Loucy (cell line): Measurements from ENCODE around the gene LCOR.

Experiments used
- H2AFZ ChIP-seq: fragments of 200-600 bp; sonication (generic); 2 replicates; pipeline ENCODE4 v1.6.0; 2016; ENCODE audit warnings: antibody characterized with exemption, mild to moderate bottlenecking, low read length, moderate library complexity
- H3F3A ChIP-seq: fragments of 200-600 bp; 2 replicates; pipeline ENCODE4 v1.6.0; 2016; ENCODE audit warnings: antibody characterized with exemption, low read depth, mild to moderate bottlenecking
- H3K27me3 ChIP-seq: fragments of 200-600 bp; sonication (generic); 2 replicates; pipeline ENCODE4 v1.6.1; 2014; ENCODE audit warnings: low read length, mild to moderate bottlenecking; ENCODE audit not compliant: insufficient read depth, poor library complexity, severe bottlenecking
- H3K36me3 ChIP-seq: fragments of 200-600 bp; sonication (generic); 2 replicates; pipeline ENCODE4 v1.6.1; 2016; ENCODE audit warnings: low read length; ENCODE audit not compliant: insufficient read depth
- H3K4me1 ChIP-seq: fragments of 200-600 bp; sonication (generic); 2 replicates; pipeline ENCODE4 v1.5.1; 2014; ENCODE audit warnings: low read length, mild to moderate bottlenecking; ENCODE audit not compliant: insufficient read depth, poor library complexity, severe bottlenecking
- H3K4me2 ChIP-seq: fragments of 200-600 bp; sonication (generic); 2 replicates; pipeline ENCODE4 v1.6.0; 2014; ENCODE audit warnings: antibody characterized with exemption, low read length, low read depth, mild to moderate bottlenecking; ENCODE audit not compliant: poor library complexity, severe bottlenecking
- H3K4me3 ChIP-seq: fragments of 200-600 bp; sonication (generic); 2 replicates; pipeline ENCODE4 v1.5.1; 2014; ENCODE audit warnings: low read length, mild to moderate bottlenecking, mixed read lengths; ENCODE audit not compliant: poor library complexity, severe bottlenecking
- H3K79me2 ChIP-seq: fragments of 200-600 bp; sonication (generic); 2 replicates; pipeline ENCODE4 v1.6.1; 2014; ENCODE audit warnings: low read length; ENCODE audit not compliant: insufficient read depth
- H3K9ac ChIP-seq: fragments of 200-600 bp; sonication (generic); 2 replicates; pipeline ENCODE4 v1.6.0; 2014; ENCODE audit warnings: mild to moderate bottlenecking, low read depth, low read length, moderate library complexity; ENCODE audit not compliant: poor library complexity, severe bottlenecking
- H3K9me2 ChIP-seq: fragments of 200-600 bp; sonication (generic); replicated peaks from 2 replicates; pipeline ENCODE4 v1.6.1; 2016; ENCODE audit warnings: low read depth, low read length, mixed read lengths
- H3K9me3 ChIP-seq: fragments of 200-600 bp; sonication (generic); 2 replicates; pipeline ENCODE4 v1.6.1; 2014; ENCODE audit warnings: mild to moderate bottlenecking, antibody characterized with exemption, low read length, low read depth; ENCODE audit not compliant: insufficient read depth
- H4K20me1 ChIP-seq: fragments of 200-600 bp; sonication (generic); 2 replicates; pipeline ENCODE4 v1.6.0; 2014; ENCODE audit warnings: antibody characterized with exemption, low read length, mild to moderate bottlenecking; ENCODE audit not compliant: insufficient read depth, poor library complexity, severe bottlenecking
- CTCF ChIP-seq: fragments of 200-600 bp; sonication (generic); conservative IDR thresholded peaks from 2 replicates; pipeline ENCODE4 v1.5.1; 2014; ENCODE audit warnings: mild to moderate bottlenecking, antibody characterized with exemption, low read length
- EZH2phosphoT487 ChIP-seq: fragments of 200-600 bp; IDR thresholded peaks from 2 replicates; pipeline ENCODE4 v1.6.1; 2018; ENCODE audit warnings: antibody characterized with exemption, mild to moderate bottlenecking, moderate library complexity, borderline replicate concordance

LCOR gene

GRCh38 chr10:96858706-96859050 lies 26.6 kb downstream of the LCOR start:
- peaks cover 96% of the 10 kb centered on the region for H3K79me2 ChIP-seq
- TF ChIP-seq CTCF (no peak), EZH2phosphoT487 (no peak)

GRCh38 chr10:96860631-96861277 lies 28.7 kb downstream of the LCOR start:
- H4K20me1 ChIP-seq: peaks cover 65% of the 10 kb centered on the region
- H2AFZ ChIP-seq: no peak overlapping the region
- no peak overlapping the region for H3K9ac ChIP-seq
- H3K9me2 ChIP-seq: no peaks in the 10 kb centered on the region
- H3K9me3 ChIP-seq: no peaks in the 10 kb centered on the region
- H3K4me3 ChIP-seq: no peak overlapping the region
- no peak overlapping the region for H3K4me2 ChIP-seq
- peaks cover 29% of the 10 kb centered on the region; the same call in 1 of the 2 replicates for H3K36me3 ChIP-seq
- H3K27me3 ChIP-seq: no peaks in the 10 kb centered on the region
- H3K79me2 ChIP-seq: peaks cover 96% of the 10 kb centered on the region
- H3K4me1 ChIP-seq: peaks cover 19% of the 10 kb centered on the region
- TF ChIP-seq CTCF (no peak), EZH2phosphoT487 (no peak)
- H3F3A ChIP-seq: no peaks in the 10 kb centered on the region

More at GRCh38 chr10:96858706-96859050, 26.6 kb downstream of the LCOR start:
- no peak overlapping the region for H3K9ac ChIP-seq
- peaks cover 59% of the 10 kb centered on the region for H4K20me1 ChIP-seq
- H3K4me3 ChIP-seq: no peak overlapping the region
- H3K4me2 ChIP-seq: no peak overlapping the region
- H2AFZ ChIP-seq: no peak overlapping the region
- peaks cover 26% of the 10 kb centered on the region; the same call in 1 of the 2 replicates for H3K36me3 ChIP-seq
- H3K27me3 ChIP-seq: no peaks in the 10 kb centered on the region
- H3K4me1 ChIP-seq: peaks cover 8% of the 10 kb centered on the region
- H3K9me2 ChIP-seq: no peaks in the 10 kb centered on the region
- no peaks in the 10 kb centered on the region for H3F3A ChIP-seq
- no peaks in the 10 kb centered on the region for H3K9me3 ChIP-seq

- Histone ChIP-seq H3K9me3 (no peaks in the 10 kb centered on the region), H2AFZ (no peak overlapping the region), H3K4me1 (peaks cover 15% of the 10 kb centered on the region), H3K27me3 (no peaks in the 10 kb centered on the region), H3K79me2 (peaks cover 95% of the 10 kb centered on the region), H3K4me3 (no peak overlapping the region), H4K20me1 (peaks cover 48% of the 10 kb centered on the region), H3F3A (no peaks in the 10 kb centered on the region), H3K36me3 (peaks cover 20% of the 10 kb centered on the region; the same call in 1 of the 2 replicates), H3K4me2 (peak overlapping the region; percentile 3), H3K9ac (no peak overlapping the region), H3K9me2 (no peaks in the 10 kb centered on the region)
- TF ChIP-seq CTCF: no peak
- no peak for TF ChIP-seq EZH2phosphoT487
Observed at GRCh38 chr10:96863922-96864543, 31.9 kb downstream of the LCOR start.
